Measurements from ENCODE around the gene PNPLA3. TPM values are rescaled to one million over a fixed set of nuclear protein-coding genes. Genes with fewer than 3 reads are reported as not detected.

Gene PNPLA3, protein sequence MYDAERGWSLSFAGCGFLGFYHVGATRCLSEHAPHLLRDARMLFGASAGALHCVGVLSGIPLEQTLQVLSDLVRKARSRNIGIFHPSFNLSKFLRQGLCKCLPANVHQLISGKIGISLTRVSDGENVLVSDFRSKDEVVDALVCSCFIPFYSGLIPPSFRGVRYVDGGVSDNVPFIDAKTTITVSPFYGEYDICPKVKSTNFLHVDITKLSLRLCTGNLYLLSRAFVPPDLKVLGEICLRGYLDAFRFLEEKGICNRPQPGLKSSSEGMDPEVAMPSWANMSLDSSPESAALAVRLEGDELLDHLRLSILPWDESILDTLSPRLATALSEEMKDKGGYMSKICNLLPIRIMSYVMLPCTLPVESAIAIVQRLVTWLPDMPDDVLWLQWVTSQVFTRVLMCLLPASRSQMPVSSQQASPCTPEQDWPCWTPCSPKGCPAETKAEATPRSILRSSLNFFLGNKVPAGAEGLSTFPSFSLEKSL
- total RNA-seq (2021; ENCODE audit: unreplicated experiment) (7.3 TPM), Bru-seq, nascent RNA (percentile 57 among the genes with signal in this experiment), BruChase-seq, experiment 1, labeled RNA remaining after a 6-hour chase (percentile 46 among the genes with signal in this experiment), BruChase-seq, experiment 2, labeled RNA remaining after a 2-hour chase (percentile 61 among the genes with signal in this experiment)
- polyA plus RNA-seq (2012): 3.9 and 4.9 TPM in 2 replicates
- long read RNA-seq, partial matches to known transcripts: 4 of 12 reads
- long read RNA-seq, other reads (novel, unspliced or antisense): 6 of 12 reads

DNA sequence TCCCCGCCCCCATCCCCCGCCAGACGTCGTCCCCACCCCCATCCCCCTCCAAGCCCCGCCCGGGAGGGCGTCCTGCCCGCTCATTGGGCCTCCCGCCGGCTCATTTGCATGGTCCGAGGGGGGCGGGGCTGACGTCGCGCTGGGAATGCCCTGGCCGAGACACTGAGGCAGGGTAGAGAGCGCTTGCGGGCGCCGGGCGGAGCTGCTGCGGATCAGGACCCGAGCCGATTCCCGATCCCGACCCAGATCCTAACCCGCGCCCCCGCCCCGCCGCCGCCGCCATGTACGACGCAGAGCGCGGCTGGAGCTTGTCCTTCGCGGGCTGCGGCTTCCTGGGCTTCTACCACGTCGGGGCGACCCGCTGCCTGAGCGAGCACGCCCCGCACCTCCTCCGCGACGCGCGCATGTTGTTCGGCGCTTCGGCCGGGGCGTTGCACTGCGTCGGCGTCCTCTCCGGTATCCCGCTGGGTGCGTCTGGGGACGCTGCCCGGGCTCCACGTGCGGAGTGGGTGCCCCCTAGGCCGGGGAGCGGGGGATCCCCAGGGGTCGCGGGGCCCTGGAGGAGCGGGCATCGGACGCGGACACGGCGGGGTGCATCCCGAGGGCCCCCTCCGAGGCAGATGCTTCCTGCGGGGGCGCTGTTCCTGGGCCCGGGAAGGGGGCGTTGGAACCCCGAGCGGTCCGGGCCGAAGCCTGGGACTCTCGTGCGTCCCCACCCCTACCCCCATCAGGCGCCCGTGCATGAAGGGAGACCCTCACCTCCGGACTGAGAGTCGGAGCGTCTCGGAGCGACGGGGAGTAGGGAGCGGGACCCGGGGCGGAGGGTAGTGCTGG is at the start of gene PNPLA3:
TSS of gene PNPLA3 (plus strand) at position 175 of the 834 bp plus-strand sequence. CDS start at position 282, 107 bp downstream.
- Histone ChIP-seq H3K4me2 (ENCODE audit: low read length) (peak within 1 kb of the TSS; percentile 98), H3K79me2 (ENCODE audit: insufficient read depth, low read length) (no peaks in the 10 kb centered on the region), H3K36me3 (ENCODE audit: control insufficient read depth in 1 of 2, insufficient read depth in 2 of 2, low read length in 2 of 2) (no peaks in the 10 kb centered on the region), H3K9me2 (ENCODE audit: insufficient read depth) (no peaks in the 10 kb centered on the region), H2AFZ (ENCODE audit: low read depth, low read length, poor library complexity, severe bottlenecking) (peak within 1 kb of the TSS; percentile 98), H3K4me3 (replicated peaks in 1 of 2; ENCODE audit: low read depth in 1 of 2, low read length in 2 of 2) (peak within 1 kb of the TSS; percentile 69 to 71), H3K9me3 (ENCODE audit: control insufficient read depth in 1 of 2, insufficient read depth in 1 of 2, low read depth in 1 of 2, low read length in 2 of 2) (no peaks in the 10 kb centered on the region), H3K27me3 (ENCODE audit: insufficient read depth, low read length) (no peaks in the 10 kb centered on the region), H4K20me1 (ENCODE audit: insufficient read depth) (no peaks in the 10 kb centered on the region), H3K27ac (ENCODE audit: low read depth, low read length) (peak within 1 kb of the TSS; percentile 90), H3K9ac (ENCODE audit: low read length) (peak within 1 kb of the TSS; percentile 80), H3K4me1 (ENCODE audit: control insufficient read depth in 1 of 2, insufficient read depth in 2 of 2, low read length in 2 of 2) (peaks cover 40 to 46% of the 10 kb centered on the region in 2 experiments)
- RAD21 ChIA-PET (ENCODE audit: low non-redundant PET in 1 of 2, low total read pairs in 2 of 2, uncharacterized antibody in 2 of 2, unreplicated experiment in 2 of 2): no interaction called here
- intact Hi-C loops (cut with micrococcal nuclease): no loop called here
- CTCF ChIA-PET: interaction anchor here (1.0 to 2.1 kb wide), 4 partner anchors 21 to 41 kb away, joined by 4 to 13 read pairs (median 5); no protein-coding TSS in a partner anchor
- BruUV-seq (replicated peaks): no TSS peak
- ATAC-seq (peak; percentile 86), DNase-seq (ENCODE audit: low read depth, low spot score) (peak; percentile 57)
- no peak for TF ChIP-seq EZH2 (IDR thresholded peaks at IDR 0.05)
- TF ChIP-seq FOSL1 (IDR thresholded peaks at IDR 0.05; ENCODE audit: low read depth): no peak
- TF ChIP-seq POLR2A (IDR thresholded peaks at IDR 0.05; ENCODE audit: borderline replicate concordance, extremely low read depth, insufficient read depth, insufficient read length): peak; percentile 81
- TF ChIP-seq, protein P1, sequence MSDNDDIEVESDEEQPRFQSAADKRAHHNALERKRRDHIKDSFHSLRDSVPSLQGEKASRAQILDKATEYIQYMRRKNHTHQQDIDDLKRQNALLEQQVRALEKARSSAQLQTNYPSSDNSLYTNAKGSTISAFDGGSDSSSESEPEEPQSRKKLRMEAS (IDR thresholded peaks at IDR 0.05): peak; percentile 82
- no peak for TF ChIP-seq ZNF274 (IDR thresholded peaks at IDR 0.05; ENCODE audit: low read depth, low read length)
- TF ChIP-seq, protein P2, sequence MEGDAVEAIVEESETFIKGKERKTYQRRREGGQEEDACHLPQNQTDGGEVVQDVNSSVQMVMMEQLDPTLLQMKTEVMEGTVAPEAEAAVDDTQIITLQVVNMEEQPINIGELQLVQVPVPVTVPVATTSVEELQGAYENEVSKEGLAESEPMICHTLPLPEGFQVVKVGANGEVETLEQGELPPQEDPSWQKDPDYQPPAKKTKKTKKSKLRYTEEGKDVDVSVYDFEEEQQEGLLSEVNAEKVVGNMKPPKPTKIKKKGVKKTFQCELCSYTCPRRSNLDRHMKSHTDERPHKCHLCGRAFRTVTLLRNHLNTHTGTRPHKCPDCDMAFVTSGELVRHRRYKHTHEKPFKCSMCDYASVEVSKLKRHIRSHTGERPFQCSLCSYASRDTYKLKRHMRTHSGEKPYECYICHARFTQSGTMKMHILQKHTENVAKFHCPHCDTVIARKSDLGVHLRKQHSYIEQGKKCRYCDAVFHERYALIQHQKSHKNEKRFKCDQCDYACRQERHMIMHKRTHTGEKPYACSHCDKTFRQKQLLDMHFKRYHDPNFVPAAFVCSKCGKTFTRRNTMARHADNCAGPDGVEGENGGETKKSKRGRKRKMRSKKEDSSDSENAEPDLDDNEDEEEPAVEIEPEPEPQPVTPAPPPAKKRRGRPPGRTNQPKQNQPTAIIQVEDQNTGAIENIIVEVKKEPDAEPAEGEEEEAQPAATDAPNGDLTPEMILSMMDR (IDR thresholded peaks at IDR 0.05 in 2 of 3, conservative IDR thresholded peaks at IDR 0.05 in 1 of 3; ENCODE audit: borderline replicate concordance in 1 of 3, insufficient read depth in 1 of 3, low read depth in 2 of 3, low read length in 2 of 3): peak in 2 of 3 experiments; percentile 33 to 36; a peak in 3 of 6 replicates
- TF ChIP-seq ZBTB33 (IDR thresholded peaks at IDR 0.05; ENCODE audit: extremely low read depth, insufficient replicate concordance, low read length): no peak
- TF ChIP-seq YY1 (IDR thresholded peaks at IDR 0.05; ENCODE audit: extremely low read depth, insufficient replicate concordance, low read depth, low read length): no peak
- no peak for TF ChIP-seq EZH2phosphoT487 (IDR thresholded peaks at IDR 0.05; ENCODE audit: borderline replicate concordance)
- no peak for TF ChIP-seq SRF (IDR thresholded peaks at IDR 0.05; ENCODE audit: low read depth)
- no peak for TF ChIP-seq CBX3 (IDR thresholded peaks at IDR 0.05; ENCODE audit: low read depth)
- peak; percentile 83 for TF ChIP-seq POLR2AphosphoS5 (IDR thresholded peaks at IDR 0.05; ENCODE audit: low read depth, low read length)
- TF ChIP-seq RAD21 (IDR thresholded peaks at IDR 0.05; ENCODE audit: low read depth): no peak
- peak; percentile 53; the same call in 1 of the 2 replicates for TF ChIP-seq SIN3A (IDR thresholded peaks at IDR 0.05; ENCODE audit: low read depth)
- peak; percentile 78 for TF ChIP-seq ZFX (IDR thresholded peaks at IDR 0.05)
- peak; percentile 32; the same call in 1 of the 2 replicates for TF ChIP-seq SP1 (IDR thresholded peaks at IDR 0.05; ENCODE audit: low read depth)
- POLR2A ChIA-PET: interaction anchor here (0.7 to 1.7 kb wide), 4 partner anchors 9 to 753 kb away, joined by 3 to 4 read pairs (median 4); partner anchors contain the start of gene SAMM50

Measured in HCT116 (cell line).